HG02571 (cell line): ENCODE data around the gene RNU1-4.
"Not testable (repeated sequence)": the region's sequence is repeated elsewhere in the genome, so short reads cannot be mapped to it uniquely, and the experiment has no call there.

ENCODE experiments used
- ATAC-seq: cut with Tn5 transposase; IDR thresholded peaks from one replicate; pipeline ENCODE4 v1.9.1; 2021; ENCODE audit warnings: mild to moderate bottlenecking, moderate library complexity; ENCODE audit not compliant: unreplicated experiment

RNU1-4 gene

DNA sequence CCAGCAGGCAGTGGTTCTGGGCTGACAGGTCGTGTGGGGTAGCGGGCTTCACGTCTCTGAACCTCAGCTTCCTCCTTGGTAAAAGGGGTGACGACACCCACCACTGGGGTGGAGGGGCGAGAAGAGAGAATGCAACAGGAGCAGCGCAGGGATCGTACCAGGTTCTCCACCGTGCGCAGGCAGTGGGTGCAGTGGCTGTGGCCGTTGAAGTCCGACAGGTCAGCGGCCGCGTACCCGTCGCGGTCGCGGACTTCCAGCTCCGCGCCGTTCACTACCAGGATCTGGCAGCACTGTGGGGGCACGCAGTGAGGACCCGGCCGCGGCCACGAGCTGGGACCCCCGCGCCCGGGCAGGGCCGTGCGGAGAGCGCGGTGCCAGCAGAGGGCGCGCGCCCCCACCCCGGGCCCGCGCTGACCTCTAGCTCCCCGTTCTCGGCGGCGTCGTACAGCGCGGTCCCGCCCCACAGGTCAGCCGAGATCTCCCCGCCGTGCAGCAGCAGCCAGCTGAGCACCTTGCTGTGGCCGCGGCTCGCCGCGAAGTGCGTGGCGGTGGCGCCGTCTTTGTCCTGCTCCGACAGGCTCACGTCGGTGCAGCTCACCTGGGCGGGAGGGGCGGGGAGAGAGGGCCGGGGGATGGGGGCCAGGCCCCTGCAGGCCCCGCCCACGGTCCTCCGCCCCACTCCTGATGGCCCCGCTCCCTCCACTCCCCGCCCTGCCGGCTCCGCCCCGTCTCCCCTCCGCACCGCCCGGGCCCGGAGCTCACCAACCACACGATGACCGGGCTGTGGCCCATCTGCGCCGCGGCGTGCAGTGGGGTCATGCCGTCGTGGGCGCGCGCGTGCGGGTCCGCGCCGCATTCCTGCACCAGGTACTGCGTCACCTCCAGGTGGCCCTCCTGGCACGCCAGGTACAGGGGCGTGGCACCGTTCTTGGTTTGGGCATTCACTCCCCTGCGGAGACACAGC is 32.9 kb upstream of the RNU1-4 start:
- ATAC-seq, result not testable (repeated sequence)

DNA sequence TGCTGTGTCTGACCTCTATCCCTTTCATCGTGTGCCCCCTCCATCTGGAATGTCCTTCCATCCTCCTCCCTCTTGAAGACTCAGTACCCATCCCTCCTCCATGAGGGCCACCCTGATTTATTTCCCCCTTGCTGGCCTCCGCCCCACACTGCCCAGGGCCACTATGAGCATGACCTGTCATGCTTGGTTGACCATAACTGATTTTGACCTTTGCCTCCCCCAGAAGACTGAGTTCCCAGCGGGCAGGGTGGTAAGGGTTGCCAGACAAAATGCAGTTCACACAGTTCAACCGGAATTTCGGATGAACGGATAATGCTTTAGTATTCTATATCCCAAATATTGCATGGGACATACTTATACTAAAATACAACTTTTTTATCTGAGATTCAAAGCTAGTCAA is 31.6 kb upstream of the RNU1-4 start:
- ATAC-seq, result not testable (repeated sequence)

DNA sequence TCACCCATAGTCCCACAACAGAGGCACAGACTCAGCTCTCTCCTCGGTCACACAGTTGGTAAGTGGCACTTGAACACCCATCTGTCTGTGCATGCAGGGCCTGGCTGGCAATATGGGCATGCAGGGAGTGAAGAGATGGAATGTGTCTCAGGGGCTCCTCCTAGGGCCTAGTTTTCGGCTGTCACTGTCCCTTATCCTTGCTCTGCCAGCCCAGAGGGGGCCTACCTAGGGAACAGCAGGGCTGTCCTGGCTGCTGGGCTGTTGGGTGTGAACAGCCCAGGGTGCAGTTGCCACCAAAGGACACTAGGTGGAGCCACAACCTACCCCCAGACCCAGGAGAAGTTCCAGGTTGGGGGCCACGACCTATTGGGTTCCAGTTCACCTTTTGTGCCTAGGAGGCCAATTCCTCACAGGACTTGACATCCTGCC is 30.6 kb upstream of the RNU1-4 start:
- ATAC-seq, result peak; percentile 49

DNA sequence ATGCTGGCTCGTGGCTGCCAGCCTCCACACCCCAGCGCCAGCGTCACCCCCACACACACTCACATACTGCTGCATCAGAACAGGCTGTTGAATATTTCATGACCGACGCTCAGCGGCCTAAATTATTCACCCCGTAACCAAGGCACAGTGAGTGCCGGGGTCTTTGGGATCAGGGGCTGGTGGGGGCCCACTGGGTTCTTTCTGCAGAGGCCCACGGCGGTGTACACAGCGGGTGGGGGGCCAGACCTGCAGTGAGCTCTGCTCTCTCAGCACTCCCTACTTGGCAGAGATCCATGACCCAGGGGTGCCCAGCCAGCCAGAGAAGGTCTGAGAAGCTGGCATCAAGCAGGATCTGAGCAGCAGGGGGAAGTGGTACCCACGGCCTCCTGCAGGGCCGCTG is 29.7 kb upstream of the RNU1-4 start:
- ATAC-seq, result not testable (repeated sequence)

DNA sequence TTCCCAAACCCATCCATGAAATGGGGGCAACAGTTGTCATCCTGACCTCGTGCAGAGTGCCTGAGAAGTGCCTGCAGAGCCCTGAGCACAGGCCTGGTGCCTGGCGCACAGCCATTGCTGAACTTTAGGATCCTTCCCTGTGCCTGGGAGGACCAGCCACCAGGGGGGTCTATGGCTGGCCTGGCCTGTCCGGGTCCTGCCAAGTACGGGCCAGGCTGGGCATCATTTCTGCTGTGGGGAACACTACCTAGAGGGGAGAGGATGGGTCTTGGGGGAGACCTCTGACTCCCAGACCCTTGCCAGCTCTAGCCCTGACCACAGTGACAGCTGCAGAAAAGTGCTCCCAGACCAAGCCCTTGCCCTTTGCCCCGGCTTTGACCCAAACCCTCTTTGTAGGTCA is 28.2 kb upstream of the RNU1-4 start:
- ATAC-seq, result not testable (repeated sequence)

DNA sequence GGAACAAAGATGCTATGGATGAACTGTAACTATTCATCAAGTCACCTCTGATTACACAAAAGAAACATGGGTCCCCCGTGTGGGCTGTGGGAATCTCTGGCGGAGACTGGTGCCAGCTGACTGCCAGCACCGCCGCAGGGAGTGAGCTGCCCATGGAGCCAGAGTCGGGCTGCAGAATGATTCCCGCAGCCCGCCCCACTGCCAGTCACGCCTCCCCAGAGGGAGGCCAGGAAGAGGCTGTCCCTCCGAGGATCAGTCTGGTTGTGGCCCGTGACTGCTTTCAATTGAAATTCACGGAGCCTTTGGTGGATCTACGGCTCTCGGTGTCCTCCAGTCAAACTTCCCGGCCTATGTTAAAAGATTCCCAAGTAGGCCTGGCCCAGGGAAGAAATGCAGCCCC is 27.7 kb upstream of the RNU1-4 start:
- ATAC-seq, result not testable (repeated sequence)

DNA sequence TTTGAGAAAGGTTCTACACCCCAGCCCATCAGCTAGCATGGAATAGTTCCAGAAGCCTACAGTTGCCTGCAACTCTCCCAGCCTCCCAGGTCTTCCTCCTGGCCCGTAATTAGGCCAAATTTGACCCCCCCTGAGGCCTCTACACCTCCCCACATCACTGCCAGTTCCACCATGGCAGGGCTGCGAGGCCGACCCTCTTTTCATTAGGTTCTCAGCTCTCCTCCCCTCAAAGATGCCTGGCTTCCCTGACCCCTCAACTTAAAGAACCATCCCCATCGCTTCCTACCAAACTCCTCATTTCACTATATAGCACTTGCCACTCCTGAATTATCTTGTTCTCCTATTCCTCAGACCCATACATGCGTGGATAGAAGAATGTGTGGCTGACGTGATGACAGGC is 27.3 kb upstream of the RNU1-4 start:
- not testable (repeated sequence) for ATAC-seq

DNA sequence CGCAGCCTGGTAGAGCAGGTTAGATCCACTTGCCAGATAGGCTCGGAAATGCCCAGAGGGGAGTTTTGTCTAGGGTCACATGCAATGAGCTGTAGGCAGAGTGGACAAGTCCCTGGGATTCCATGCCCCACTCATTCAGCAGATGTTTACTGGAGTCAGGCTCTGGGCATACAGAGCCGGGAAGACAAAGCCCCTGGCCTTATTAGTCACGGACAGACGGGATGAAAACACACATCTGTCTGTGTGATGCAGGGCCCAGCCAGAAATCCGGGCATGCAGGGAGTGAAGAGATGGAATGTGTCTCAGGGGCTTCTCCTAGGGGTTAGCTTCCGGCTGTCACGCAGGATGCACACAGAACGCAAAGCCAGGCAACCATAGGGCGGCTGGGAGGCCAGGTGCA is 26.8 kb upstream of the RNU1-4 start:
- ATAC-seq, result not testable (repeated sequence)

DNA sequence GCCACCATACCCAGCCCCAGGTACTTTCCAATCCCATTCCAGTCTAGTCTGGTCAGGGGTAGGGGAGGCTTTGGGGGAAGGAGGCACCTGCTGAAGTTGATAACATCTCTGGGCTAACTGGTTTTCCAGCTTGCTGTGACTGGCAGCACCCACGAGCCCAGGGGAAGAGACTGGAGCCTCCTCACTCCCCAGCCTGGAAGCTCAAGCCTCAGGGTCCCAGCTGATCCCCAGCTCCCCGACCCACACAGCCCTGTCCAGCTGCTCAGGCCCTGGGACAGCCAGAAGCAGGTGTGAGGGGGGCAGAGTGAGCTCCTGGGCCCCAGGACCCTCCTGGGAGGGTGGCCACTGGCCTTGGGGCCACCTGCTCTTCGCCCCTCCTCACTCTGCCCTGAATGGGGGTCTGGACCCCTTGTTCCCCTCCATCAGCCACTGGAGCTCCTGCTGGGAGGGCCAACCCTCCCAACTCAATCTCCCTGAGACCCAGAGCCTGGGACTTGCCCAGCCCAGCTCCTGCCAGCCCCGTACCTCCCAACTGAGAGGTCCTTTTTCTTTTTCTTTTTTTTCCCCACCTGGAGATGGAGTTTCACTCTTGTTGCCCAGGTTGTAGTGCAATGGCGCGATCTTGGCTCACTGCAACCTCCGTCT is 23.5 kb upstream of the RNU1-4 start:
- no peak for ATAC-seq

DNA sequence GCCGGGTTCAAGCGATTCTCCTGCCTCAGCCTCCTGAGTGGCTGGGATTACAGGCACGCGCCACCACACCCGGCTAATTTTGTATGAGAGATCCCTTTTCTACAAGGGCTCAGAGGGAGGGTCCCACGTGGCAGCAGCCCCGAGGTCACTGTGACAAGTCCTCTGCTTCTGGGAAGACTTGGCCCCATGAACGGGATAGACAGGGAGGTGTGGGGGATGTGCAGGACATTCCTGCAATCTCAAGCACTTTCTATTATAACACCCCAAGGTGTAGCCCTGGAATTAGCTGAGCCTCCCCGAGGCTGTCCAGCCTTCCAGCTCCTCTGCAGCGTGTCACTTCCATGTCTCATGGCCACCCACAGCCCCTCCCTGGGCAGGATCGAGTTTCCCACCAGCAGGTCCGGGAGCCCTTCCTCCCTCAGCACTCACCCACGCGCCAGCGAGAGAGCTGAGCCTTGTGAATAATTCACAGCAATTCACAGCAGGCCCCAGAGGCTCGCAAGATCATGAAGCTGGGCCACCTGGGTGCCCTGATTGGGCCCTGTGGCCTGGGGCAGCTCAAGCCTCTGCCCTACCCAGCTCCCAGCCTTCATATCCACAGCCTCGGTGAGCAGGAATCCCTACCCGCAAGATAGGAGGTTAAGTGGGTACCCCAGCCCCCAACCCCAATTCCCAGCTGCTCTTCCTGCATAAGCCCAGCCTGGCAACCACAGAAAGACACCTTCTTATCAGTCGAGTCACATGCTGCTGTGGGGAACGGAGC is 22.8 kb upstream of the RNU1-4 start:
- ATAC-seq, result no peak

DNA sequence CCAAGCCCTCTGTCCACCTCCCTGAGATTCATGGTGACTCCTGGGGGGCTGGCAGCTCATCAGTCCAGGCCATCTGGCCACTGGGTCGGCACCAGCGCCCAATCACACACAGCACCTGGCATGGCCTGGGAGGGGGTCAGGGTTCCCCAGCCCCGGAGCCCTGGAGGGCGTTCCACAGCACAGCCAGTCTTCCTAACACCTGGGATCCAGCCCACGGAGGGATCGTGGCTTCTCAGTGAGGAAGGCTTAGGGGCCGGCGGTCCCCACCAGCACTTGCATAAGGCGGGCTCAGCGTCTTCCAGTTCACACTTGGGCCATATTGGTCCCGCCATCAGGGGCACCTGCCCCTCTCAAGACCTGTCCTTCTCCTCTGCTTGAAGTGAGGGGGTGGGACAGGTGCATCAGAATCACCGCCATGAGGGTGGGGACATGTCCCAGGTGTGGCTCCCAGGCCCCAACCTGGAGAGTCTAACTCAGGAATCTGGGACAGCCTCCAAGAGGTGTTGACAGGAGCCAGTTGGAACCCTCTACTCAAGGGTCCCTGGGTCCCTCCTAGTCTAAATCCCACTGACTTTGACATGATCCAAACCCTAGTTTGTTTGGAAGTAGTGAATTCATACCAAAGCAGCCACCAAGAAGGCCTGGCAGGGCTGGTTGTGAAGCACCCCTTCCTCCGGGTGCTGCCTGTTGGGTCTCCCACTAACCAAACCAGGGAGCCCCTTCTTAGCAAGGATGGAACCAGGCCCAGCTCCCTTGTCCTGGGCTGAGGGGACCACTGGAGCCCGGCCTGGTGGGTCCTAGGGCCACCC is 22.0 kb upstream of the RNU1-4 start:
- ATAC-seq, result not testable (repeated sequence)

DNA sequence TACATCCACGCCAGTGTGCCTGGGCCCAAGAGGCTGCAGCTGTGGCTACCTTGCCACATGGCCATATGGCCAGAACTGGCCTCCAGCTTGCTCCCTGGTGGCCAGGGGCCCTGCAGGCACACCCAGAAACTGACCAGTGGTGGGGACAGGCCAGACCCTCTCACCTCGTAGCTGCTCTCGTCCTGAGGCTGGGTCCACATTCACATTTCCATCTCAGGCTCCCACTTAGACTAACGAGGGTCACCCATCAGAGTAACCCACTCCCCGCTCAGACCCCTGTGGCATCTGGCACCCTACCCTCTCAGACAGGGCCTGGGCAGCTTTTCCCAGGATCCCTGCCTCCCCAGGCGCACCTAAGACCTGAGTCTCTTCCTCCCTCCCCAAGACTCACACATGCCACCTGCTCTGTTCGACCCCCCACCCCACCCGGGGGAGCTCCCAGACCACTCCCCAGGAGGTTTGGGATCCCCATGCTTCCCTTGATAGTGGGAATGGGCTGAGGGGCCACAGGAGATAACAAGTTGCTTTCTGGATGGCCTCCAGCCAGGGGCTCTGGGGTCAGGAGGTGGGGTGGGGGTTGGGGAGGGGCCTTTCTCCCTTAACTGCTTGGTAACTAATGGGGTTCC is 21.3 kb upstream of the RNU1-4 start:
- ATAC-seq, result no peak

DNA sequence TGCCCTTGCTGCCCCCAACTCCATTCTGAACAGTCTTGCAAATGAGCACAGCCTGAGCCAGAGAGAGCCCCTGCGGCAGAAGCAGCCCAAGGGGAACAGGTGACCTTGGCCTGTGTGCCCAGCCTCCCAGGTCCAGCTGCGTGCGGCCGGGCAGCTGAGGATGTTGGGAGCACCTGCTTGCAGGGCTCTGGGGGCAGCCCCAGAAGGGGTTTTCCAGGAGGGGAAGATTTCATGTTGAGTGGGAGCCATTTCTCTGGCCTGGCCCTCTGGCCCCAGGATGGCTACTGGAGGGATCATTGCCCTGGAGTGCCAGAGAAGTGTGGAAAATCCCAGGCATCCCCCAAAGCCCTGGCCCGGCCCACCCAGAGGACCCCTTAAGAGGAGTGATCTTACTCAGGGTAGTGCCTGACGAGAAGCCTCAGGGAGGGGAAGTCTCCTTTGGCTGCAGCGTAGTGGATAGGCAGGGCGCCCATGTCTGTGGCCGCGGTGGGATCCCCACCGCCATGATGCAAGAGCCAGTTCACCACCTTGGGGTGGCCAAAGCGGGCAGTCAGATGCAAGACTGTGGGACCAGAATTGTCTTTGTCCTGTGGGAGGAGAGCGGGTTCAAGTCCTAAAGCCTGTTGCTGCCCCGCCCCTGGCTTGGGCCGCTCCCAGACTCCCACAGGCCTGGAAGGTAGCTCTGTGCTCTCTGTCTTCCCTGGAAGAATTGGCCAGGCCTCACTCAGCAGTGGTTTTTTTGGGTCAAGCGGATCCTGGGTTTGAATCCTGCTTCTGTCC is 20.6 kb upstream of the RNU1-4 start:
- no peak for ATAC-seq

DNA sequence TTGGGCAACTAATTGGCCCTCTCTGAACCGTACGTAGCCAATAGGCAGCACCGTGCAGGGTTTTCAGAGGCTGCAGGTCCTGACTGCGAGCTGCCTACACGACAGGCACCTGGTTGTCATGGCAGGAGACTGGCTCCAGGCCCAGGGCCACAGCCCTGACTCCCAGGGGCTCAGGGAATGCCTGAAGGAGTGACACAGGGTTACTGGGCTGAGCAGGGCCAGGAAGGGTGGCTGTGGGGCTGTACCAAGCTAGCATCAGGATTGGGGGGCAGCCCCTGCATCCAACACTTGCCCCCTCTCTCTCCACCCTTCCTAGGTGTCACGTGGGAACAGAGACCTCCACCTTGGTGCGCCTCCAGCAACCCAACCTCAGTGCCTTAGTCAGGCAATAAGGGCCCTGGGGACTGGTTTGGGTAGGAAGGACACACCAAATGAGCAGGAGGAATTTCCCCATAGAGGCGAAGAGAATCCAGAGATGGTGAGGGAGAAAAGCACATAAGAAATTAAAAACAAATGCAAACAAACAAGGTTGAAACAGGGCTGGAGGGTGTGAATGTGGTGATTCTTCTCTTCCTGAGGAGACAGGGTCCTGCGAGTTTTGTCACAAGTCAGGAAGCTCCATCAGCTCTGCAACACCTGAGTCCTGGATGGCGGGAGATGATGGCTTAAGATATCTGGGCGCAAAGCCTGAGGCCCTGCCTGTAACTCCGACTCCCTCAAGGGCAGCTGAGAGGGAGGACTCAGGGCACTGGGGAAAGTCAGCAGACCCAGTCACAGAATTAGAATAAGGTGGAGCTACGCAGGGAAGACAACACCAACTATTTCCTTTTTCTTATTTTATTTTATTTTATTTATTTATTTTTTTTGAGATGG is 19.7 kb upstream of the RNU1-4 start:
- ATAC-seq, result no peak

DNA sequence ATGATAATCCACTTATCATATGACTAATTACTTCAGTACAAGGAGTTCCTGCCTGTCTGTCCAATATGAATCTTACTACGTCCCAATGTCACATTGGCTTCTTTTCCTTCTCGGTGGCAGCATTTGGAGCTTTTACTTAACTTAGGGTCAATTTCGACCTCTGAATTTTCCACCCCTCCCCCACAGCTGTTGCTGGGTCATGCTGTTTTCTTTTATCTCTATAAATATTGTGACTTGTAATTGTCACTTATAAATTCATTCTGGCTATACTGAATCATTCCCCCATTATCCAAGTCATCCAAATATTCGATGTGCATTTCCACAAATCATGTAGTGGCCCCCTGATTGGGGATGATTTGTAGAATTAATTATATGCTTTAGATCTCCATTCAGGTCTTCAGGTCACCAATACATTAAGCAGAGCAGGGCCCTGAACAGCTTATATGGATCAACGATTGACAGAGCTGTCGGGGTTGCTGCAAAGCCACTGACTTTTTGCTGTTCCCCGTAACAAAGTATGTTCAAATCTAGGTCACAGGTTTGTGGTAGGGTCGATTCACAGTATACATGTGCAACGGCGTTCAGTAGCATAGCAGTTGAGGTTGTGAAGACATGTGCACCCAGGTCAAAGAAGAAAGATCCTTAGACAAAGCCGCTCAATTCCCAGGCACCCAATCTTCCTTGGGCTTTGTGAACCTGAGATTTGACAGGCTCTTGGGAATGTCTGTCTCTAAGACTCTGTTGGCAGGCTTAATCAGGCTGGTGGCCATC is 18.3 kb upstream of the RNU1-4 start:
- no peak for ATAC-seq

DNA sequence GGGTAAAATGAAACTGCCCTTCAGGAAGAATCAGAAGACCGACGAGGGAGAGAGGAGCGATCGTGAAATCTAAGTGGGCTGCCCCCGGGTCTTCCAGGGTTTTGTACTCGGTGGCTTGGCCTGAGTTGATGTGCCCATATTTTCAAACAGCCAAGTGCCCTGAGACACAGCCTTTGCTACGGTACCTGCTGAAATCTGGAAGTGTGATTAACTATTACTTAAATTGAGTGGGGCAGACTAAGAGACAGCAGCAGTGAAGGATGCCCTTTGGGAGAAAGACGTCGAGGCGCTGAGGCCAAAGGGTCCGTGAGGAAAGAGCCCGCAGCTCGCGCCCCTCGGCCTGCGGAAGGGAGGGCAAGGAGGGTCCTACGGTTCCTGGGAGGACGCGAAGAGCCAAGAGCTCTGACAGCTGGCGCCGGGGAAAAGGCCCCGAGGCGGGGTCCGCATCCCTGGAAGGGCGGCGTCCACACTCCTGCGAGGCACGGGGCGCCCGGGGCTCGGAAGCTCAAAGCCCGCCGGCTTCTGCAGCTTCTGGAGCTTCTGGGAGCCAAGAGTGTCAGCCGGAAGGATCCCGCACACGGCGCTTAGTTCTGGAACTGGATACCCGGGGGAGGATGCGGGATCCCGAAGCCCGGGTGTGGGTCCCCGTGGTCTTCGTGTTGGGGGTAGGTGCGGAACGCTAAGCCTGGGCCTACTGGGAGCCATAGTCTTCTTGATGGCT is 15.4 kb upstream of the RNU1-4 start:
- no peak for ATAC-seq
